ENCODE results near the gene HTR3E. TPM values are rescaled to one million over a fixed set of nuclear protein-coding genes. Genes with fewer than 3 reads are reported as not detected.

Gene HTR3E
- total and polyA plus RNA-seq, 2 of the 13 experiments (the other 11 are each of a cell fraction or from before 2014, with no cell fraction given), result not detected

DNA sequence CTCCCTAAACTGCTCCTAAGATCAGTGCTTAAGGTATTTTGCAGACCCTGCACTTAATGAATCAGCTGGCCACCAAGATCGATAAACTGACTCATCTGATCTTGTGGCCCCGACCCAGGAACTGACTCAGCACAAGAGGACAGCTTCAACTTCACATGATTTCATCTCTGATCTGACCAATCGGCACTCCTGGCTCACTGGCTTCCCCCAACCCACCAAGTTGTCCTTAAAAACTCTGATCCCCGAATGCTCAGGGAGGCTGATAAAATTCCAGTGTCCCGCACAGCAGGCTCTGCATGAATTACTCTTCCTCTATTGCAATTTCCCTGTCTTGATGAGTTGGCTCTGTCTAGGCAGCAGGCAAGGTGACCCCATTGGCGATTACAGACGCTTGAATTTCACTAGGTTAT is 13.5 kb downstream of the HTR3E start:
- H3K27me3 ChIP-seq (ENCODE audit: control insufficient read depth in 1 of 2, insufficient read depth in 2 of 2, low read length in 2 of 2), result peaks cover 0 to 2% of the 10 kb centered on the region in 2 experiments; a peak in 1 of 5 replicates
- peak; percentile 66 for ATAC-seq
- WGBS (ENCODE audit: low lambda C conversion rate), result 5% methylated on average over 5 of the region's 7 CpGs
- FAIRE-seq, result no peak
- ChIA-PET POLR2A (no interaction called here), CTCF (ENCODE audit: low intra/inter-chr PET ratio, low total read pairs) (no interaction called here)
- H3K4me1 ChIP-seq (ENCODE audit: insufficient read depth, low read length), result peaks cover 7% of the 10 kb centered on the region
- peak; percentile 50 for DNase-seq (ENCODE audit: low spot score)
- intact Hi-C loops (cut with micrococcal nuclease; ENCODE audit: unreplicated experiment) (no loop called here), in situ Hi-C loops (cut with HindIII; ENCODE audit: extremely low pct_ligation_motif_present, low pct_unique_long_range_greater_than_20kb) (no loop called here)
- no peaks in the 10 kb centered on the region for H3K36me3 ChIP-seq (replicated peaks in 1 of 2; ENCODE audit: control insufficient read depth in 1 of 2, insufficient read depth in 2 of 2, low read length in 2 of 2)
- H3K27ac ChIP-seq (ENCODE audit: extremely low read length, insufficient read depth, low read length), result no peak overlapping the region
- H3K9me3 ChIP-seq (ENCODE audit: low read length), result no peaks in the 10 kb centered on the region
- no peak overlapping the region; a peak in 1 of 6 replicates for H3K4me3 ChIP-seq (replicated peaks in 1 of 3; ENCODE audit: insufficient read depth in 1 of 3, low read depth in 2 of 3, low read length in 3 of 3)
- H4K20me1 ChIP-seq (ENCODE audit: insufficient read depth, low read length), result no peaks in the 10 kb centered on the region
- H3K79me2 ChIP-seq (ENCODE audit: insufficient read depth, low read length), result no peaks in the 10 kb centered on the region
- H3K4me2 ChIP-seq (ENCODE audit: low read depth, low read length), result peak overlapping the region; percentile 60; the same call in 1 of the 2 replicates
- no TSS peak for BruUV-seq (replicated peaks)
- H2AFZ ChIP-seq (ENCODE audit: low read length), result no peak overlapping the region
- H3K9ac ChIP-seq (ENCODE audit: insufficient read depth, low read depth, low read length), result no peak overlapping the region
- TF ChIP-seq CBX2 (IDR thresholded peaks at IDR 0.05; ENCODE audit: low read depth, low read length) (no peak), CBX2 (CRISPR knock-in tag; IDR thresholded peaks at IDR 0.05; ENCODE audit: low read depth) (no peak), MAFK (conservative IDR thresholded peaks at IDR 0.05 in 1 of 2, IDR thresholded peaks at IDR 0.05 in 1 of 2; ENCODE audit: low read length in 2 of 2) (peak; percentile 90 to 94), NBN (conservative IDR thresholded peaks at IDR 0.05) (no peak), ZNF18 (CRISPR knock-in tag; IDR thresholded peaks at IDR 0.05; ENCODE audit: insufficient replicate concordance) (no peak), ZFY (CRISPR knock-in tag; IDR thresholded peaks at IDR 0.05) (no peak), MAFF (IDR thresholded peaks at IDR 0.05; ENCODE audit: low read depth, low read length) (peak; percentile 93), SALL1 (CRISPR knock-in tag; IDR thresholded peaks at IDR 0.05) (peak; percentile 31; the same call in 1 of the 2 replicates), SAP130 (CRISPR knock-in tag; IDR thresholded peaks at IDR 0.05; ENCODE audit: low read depth) (peak; percentile 70), ETV5 (CRISPR knock-in tag; IDR thresholded peaks at IDR 0.05; ENCODE audit: borderline replicate concordance) (peak; percentile 22; the same call in 1 of the 2 replicates), ZFP41 (CRISPR knock-in tag; IDR thresholded peaks at IDR 0.05; ENCODE audit: borderline replicate concordance) (no peak), ZGPAT (CRISPR knock-in tag; IDR thresholded peaks at IDR 0.05) (0 out of 2 replicates have a peak, but pooled peaks have one; percentile 38), NFE2L2 (IDR thresholded peaks at IDR 0.05; ENCODE audit: low read length) (peak; percentile 10; the same call in 1 of the 2 replicates), SOX6 (IDR thresholded peaks at IDR 0.05) (no peak), SOX6 (CRISPR knock-in tag; IDR thresholded peaks at IDR 0.05) (0 out of 2 replicates have a peak, but pooled peaks have one; percentile 8), ONECUT2 (CRISPR knock-in tag; IDR thresholded peaks at IDR 0.05) (peak; percentile 91), JUND (CRISPR knock-in tag; IDR thresholded peaks at IDR 0.05) (peak; percentile 84), TFAP4 (IDR thresholded peaks at IDR 0.05; ENCODE audit: borderline replicate concordance, low read depth) (peak; percentile 97), HNF4A (CRISPR knock-in tag; IDR thresholded peaks at IDR 0.05) (0 out of 2 replicates have a peak, but pooled peaks have one; percentile 12), FOXA3 (CRISPR knock-in tag; IDR thresholded peaks at IDR 0.05) (no peak), ZBTB20 (CRISPR knock-in tag; IDR thresholded peaks at IDR 0.05; ENCODE audit: borderline replicate concordance, low read depth) (no peak)
- TF ChIP-seq, protein P1, sequence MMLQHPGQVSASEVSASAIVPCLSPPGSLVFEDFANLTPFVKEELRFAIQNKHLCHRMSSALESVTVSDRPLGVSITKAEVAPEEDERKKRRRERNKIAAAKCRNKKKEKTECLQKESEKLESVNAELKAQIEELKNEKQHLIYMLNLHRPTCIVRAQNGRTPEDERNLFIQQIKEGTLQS (CRISPR knock-in tag; IDR thresholded peaks at IDR 0.05), result peak; percentile 52; the same call in 1 of the 2 replicates
- TF ChIP-seq, protein P2, sequence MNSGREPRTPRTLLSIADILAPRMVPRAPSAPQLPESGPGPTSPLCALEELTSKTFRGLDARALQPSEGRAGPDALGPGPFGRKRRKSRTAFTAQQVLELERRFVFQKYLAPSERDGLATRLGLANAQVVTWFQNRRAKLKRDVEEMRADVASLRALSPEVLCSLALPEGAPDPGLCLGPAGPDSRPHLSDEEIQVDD (CRISPR knock-in tag; IDR thresholded peaks at IDR 0.05; ENCODE audit: borderline replicate concordance), result no peak

All from HepG2 (cell line).